SU-DHL-6 (cell line): Measurements from ENCODE around the gene NKTR.

ENCODE experiments used
- H2AFZ ChIP-seq: fragments of 200-600 bp; sonication (generic); 2 replicates; pipeline ENCODE4 v1.6.1; 2014; ENCODE audit warnings: low read depth, mild to moderate bottlenecking, moderate library complexity, mixed read lengths, antibody characterized with exemption, low read length; ENCODE audit not compliant: severe bottlenecking
- H3F3A ChIP-seq: fragments of 200-600 bp; shearing (Covaris generic); 2 replicates; pipeline ENCODE4 v1.6.0; 2016; ENCODE audit warnings: antibody characterized with exemption, mild to moderate bottlenecking; ENCODE audit not compliant: insufficient read depth
- H3K27ac ChIP-seq: fragments of 200-600 bp; sonication (generic); 2 replicates; pipeline ENCODE4 v1.5.1; 2016; ENCODE audit warnings: low read depth, mild to moderate bottlenecking, low read length, moderate library complexity, mixed read lengths
- H3K27me3 ChIP-seq: fragments of 200-600 bp; sonication (generic), shearing (Covaris generic); 2 replicates; pipeline ENCODE4 v1.6.0; 2014; ENCODE audit warnings: mild to moderate bottlenecking, low read length
- H3K36me3 ChIP-seq: fragments of 200-600 bp; sonication (generic); 2 replicates; pipeline ENCODE4 v1.6.1; 2014; ENCODE audit warnings: mild to moderate bottlenecking, low read length, mixed read lengths
- H3K4me2 ChIP-seq: fragments of 300-600, 200-600 bp; shearing (Covaris generic), sonication (generic); 2 replicates; pipeline ENCODE4 v1.6.0; 2014; ENCODE audit warnings: low read length, low read depth, mild to moderate bottlenecking; ENCODE audit not compliant: poor library complexity, severe bottlenecking
- H3K4me3 ChIP-seq: fragments of 200-600 bp; sonication (generic); 2 replicates; pipeline ENCODE4 v1.5.1; 2014; ENCODE audit warnings: antibody characterized with exemption, low read length, mild to moderate bottlenecking, mixed read lengths; ENCODE audit not compliant: insufficient read depth, poor library complexity, severe bottlenecking
- H3K79me2 ChIP-seq: fragments of 200-600 bp; sonication (generic); 2 replicates; pipeline ENCODE4 v1.6.1; 2014; ENCODE audit warnings: mild to moderate bottlenecking, low read length, moderate library complexity; ENCODE audit not compliant: insufficient read depth
- H3K9ac ChIP-seq: fragments of 200-600 bp; sonication (generic); 2 replicates; pipeline ENCODE4 v1.7.0; 2014; ENCODE audit warnings: mild to moderate bottlenecking, low read length
- H3K9me2 ChIP-seq: fragments of 200-600 bp; sonication (generic); replicated peaks from 2 replicates; pipeline ENCODE4 v1.6.1; 2014; ENCODE audit warnings: low read length; ENCODE audit not compliant: insufficient read depth
- H3K9me3 ChIP-seq: fragments of 200-600 bp; sonication (generic); 2 replicates; pipeline ENCODE4 v1.6.1; 2014; ENCODE audit warnings: low read length, mixed read lengths; ENCODE audit not compliant: insufficient read depth
- H4K20me1 ChIP-seq: fragments of 200-600 bp; sonication (generic); 2 replicates; pipeline ENCODE4 v1.6.1; 2014; ENCODE audit warnings: low read depth, mild to moderate bottlenecking, antibody characterized with exemption, low read length, moderate library complexity, mixed read lengths
- CTCF ChIP-seq: fragments of 200-600 bp; sonication (generic); IDR thresholded peaks from one replicate; pipeline ENCODE4 v1.5.1; 2017; ENCODE audit warnings: antibody characterized with exemption, mild to moderate bottlenecking, low read length, moderate library complexity; ENCODE audit not compliant: insufficient read depth, poor library complexity, severe bottlenecking
- EZH2phosphoT487 ChIP-seq: fragments of 200-600 bp; sonication (generic), shearing (Covaris generic); conservative IDR thresholded peaks from 2 replicates; pipeline ENCODE4 v1.6.1; 2018; ENCODE audit warnings: mild to moderate bottlenecking, antibody characterized with exemption, low read length, moderate library complexity, mixed read lengths

NKTR gene

GRCh38 chr3:42635111-42635510, 34.6 kb downstream of the NKTR start:
- H3K36me3 ChIP-seq = peaks cover 74% of the 10 kb centered on the region
- H3K27ac ChIP-seq = no peak overlapping the region
- H4K20me1 ChIP-seq = no peaks in the 10 kb centered on the region; the same call in 1 of the 2 replicates
- no peak overlapping the region for H3K4me3 ChIP-seq
- H2AFZ ChIP-seq = no peak overlapping the region
- no peak for TF ChIP-seq EZH2phosphoT487
- no peak for TF ChIP-seq CTCF
- no peaks in the 10 kb centered on the region for H3F3A ChIP-seq
- no peak overlapping the region for H3K4me2 ChIP-seq
- no peak overlapping the region for H3K9ac ChIP-seq
- H3K27me3 ChIP-seq = no peaks in the 10 kb centered on the region
- no peaks in the 10 kb centered on the region for H3K9me3 ChIP-seq
- H3K9me2 ChIP-seq = no peaks in the 10 kb centered on the region
- no peaks in the 10 kb centered on the region for H3K79me2 ChIP-seq

- Histone ChIP-seq H2AFZ (no peak overlapping the region), H3K36me3 (peaks cover 67% of the 10 kb centered on the region), H3K27me3 (no peaks in the 10 kb centered on the region), H3K27ac (no peak overlapping the region), H3K79me2 (no peaks in the 10 kb centered on the region), H3K9ac (no peak overlapping the region), H4K20me1 (no peaks in the 10 kb centered on the region; the same call in 1 of the 2 replicates), H3K4me3 (no peak overlapping the region), H3F3A (no peaks in the 10 kb centered on the region), H3K4me2 (no peak overlapping the region), H3K9me3 (no peaks in the 10 kb centered on the region), H3K9me2 (no peaks in the 10 kb centered on the region)
- TF ChIP-seq EZH2phosphoT487 (no peak), CTCF (no peak)
These were observed 36.5 kb downstream of the NKTR start for GRCh38 chr3:42637001-42637400.

GRCh38 chr3:42638339-42638842, 37.9 kb downstream of the NKTR start:
- Histone ChIP-seq H3K4me2 (no peak overlapping the region), H4K20me1 (no peaks in the 10 kb centered on the region; the same call in 1 of the 2 replicates), H3K27me3 (no peaks in the 10 kb centered on the region), H3K9me3 (no peaks in the 10 kb centered on the region), H3F3A (no peaks in the 10 kb centered on the region), H3K36me3 (peaks cover 69% of the 10 kb centered on the region), H3K79me2 (no peaks in the 10 kb centered on the region), H3K9ac (no peak overlapping the region), H3K4me3 (no peak overlapping the region), H3K9me2 (no peaks in the 10 kb centered on the region), H2AFZ (no peak overlapping the region), H3K27ac (no peak overlapping the region)
- TF ChIP-seq CTCF (no peak), EZH2phosphoT487 (no peak)
